GM21447 (cell line): ENCODE measurements around the gene ITIH3.

Source experiments
- ATAC-seq: cut with Tn5 transposase; IDR thresholded peaks from one replicate; pipeline ENCODE4 v1.9.1; 2021; ENCODE audit not compliant: unreplicated experiment

ITIH3 gene

DNA sequence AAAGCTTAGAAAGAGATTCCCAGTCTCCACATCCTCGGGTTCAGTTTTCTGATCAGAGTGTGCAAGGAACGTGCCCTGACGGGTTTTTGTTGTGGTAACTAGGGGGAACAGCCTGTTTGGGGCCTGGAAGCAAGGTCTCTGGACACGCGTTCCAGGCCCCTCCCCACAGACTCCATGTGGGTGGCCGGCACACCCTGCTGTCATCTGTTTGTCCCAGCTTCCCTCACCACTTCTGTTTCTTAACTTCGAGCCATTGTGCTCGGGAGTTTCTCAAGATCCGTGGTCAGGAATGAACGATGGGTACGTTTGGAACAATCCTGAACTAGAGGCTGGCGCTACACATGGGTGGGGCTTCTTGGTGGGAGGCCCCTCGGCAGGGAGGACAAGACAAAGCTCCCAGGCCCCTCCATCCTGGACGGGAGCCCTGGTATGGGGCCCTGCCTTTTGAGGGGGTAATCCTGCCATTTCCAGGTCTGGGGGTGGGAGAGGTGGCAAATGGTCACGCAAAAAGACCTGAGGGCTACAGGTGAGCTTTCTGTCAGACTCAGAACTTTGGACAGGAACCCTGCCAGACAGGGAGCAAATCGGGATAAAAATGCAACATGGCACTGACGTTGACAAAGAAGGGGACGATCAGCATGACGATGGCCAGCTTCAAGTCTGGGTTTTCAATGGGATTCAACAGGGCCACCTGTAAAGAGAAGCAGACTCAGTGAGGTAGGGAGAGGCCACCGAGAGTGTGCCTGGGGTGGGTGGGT, 48.7 kb downstream of the ITIH3 start:
- no peak for ATAC-seq

DNA sequence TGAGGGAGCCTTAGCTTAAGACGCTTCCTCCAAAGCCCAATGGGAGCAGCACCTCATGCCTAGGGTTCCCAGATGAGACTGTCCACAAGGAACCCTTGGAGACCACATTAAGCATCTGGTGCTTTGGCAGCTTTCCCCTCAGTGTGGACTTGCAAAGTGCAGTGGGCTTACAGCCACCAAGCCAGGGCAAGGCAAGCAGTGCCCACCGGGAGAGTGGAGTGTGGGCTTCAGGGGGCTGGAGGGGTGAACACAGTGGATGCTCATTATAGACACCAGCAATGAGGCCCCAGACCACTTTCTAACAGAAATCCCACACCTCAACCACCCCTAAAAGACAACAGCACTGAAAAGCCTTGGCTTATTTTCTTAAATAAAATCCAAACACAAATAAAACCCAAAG, 49.3 kb downstream of the ITIH3 start:
- no peak for ATAC-seq

DNA sequence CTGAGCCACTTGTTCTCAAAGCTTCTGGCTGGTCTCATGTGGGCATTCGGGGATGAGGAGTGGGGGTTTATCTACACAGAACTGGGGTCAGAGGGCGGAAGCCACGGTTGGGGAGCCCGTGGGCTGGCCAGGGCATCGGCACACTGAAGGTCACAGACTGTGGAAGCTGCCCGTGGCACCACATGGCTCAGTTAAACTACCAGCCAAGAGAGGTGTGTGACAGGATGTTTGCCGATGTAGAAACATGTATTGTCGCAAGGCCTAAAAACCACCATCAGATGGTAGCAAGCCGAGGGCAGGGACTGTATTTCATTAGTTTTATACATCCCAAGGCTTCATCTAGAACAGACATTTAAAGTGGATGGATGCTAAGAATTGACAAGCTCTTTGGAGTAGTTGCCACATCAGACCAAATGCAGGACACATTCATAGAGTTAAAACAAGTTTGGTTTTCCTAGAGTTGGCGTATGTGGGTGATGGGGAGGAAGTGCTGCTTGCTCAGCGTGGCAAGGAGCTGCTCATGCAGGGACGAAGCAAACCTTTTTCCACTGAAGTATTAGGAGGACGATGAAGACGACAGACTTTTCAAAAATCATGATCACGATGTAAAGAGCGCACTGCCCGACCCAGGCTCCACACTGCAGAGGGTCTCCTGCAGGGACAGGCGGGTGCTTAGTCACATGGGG, 49.8 kb downstream of the ITIH3 start:
- ATAC-seq: no peak

GRCh38 chr3:52845157-52845556, 50.6 kb downstream of the ITIH3 start:
- ATAC-seq: no peak

- no peak for ATAC-seq
Measured at GRCh38 chr3:52845691-52846431, 51.3 kb downstream of the ITIH3 start.

GRCh38 chr3:52846432-52846965, 51.9 kb downstream of the ITIH3 start:
- no peak for ATAC-seq

- ATAC-seq: no peak
Measured at GRCh38 chr3:52847241-52847640, 52.6 kb downstream of the ITIH3 start.

DNA sequence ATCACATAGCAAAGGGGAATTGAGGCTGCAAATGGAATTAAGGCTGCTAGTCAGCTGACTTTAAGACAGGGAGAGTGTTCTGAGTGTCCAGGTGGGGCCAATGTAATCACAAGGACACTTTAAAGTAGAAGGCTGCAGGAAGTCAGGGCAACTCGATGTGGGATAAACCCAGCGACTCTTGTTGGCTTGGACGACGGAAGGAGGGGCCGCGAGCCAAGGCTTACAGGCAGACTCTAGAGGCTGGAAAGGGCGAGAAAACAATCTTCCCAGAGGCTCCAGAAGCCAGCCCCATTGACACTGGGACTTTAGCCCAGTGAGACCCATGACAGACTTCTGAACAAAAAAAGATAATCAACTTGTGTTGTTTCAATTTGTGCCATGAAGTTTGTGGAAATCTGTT, 53.1 kb downstream of the ITIH3 start:
- no peak for ATAC-seq

- no peak for ATAC-seq
Measured at GRCh38 chr3:52848617-52849016, 54.0 kb downstream of the ITIH3 start.

DNA sequence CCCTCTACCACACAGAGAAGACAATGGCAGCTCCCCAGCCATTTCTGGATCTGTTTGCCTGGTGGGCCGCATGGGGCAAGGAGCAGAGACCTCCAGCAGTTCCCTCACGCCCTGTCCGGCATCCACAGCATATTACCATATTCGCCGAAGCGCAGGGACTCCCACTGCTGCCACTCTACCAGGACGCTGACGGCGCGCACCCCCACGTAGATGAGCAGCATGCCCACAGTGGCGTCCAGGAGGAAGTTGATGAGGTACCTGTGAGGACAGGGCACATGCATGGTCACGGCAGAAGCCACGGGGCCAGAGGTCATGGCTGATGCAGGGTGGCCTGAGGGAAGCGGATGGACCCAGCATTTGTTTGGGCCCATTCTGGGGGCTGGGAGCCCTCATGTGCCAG, 55.1 kb downstream of the ITIH3 start:
- ATAC-seq: no peak

DNA sequence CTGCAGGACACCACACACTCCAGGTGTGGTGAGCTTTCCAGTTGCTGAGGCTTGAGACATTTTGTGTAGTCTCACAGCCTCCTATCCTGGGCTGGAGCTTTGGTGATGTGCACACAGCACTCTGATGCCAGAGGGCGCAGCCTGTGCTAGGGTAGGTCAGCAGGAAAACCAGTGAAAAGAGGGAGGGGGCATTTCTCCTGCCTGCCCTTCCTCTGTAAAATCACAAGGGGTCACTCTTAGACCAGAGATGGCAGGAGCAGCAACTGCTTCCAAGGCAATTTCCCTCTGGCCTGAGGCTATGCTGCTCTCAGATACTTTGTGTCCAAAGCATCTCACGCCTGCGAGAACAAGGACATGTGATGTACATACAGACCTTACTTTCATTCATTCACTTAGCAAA, 56.8 kb downstream of the ITIH3 start:
- no peak for ATAC-seq

GRCh38 chr3:52852419-52852818, 57.8 kb downstream of the ITIH3 start:
- no peak for ATAC-seq

DNA sequence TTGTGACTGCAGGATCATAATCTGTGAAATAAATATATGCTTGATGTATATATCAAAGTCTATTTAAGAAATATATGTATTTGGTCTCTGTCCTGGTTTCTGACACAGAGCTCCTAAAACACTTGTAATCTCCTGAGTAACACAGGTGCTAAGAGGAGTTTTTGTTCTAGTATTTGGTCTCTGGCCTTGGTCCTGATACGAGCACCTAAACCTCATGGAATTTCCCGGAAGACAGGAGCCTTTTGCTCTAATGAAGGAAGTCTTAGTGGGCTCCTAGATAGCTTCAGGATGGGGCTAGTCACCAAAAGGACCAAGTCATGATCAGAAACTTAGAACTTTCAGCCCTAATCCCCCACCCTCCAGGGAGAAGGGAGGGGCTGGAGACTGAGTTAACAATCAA, 59.4 kb downstream of the ITIH3 start:
- ATAC-seq: no peak

DNA sequence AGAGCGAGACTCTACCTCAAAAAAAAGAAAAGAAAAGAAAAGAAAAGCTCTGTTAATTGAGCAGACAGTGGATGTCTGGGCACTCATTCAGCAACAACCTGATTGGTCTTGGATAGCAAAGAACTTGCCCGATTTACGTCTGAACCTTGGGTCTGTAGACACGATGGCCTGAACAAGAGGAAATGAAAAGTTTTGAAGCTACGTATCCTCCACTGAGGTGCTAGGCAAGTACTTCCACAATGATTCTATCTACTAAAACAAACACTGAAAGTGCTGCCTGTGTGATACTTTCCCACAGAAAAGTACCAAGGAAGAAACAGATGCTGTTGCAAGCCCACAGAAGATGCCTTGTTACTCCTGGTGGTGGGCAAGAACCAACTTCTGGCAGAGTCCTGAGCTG, 62.1 kb downstream of the ITIH3 start:
- ATAC-seq: no peak

- ATAC-seq: no peak
Measured at GRCh38 chr3:52857133-52857532, 62.5 kb downstream of the ITIH3 start.

GRCh38 chr3:52857864-52858263, 63.3 kb downstream of the ITIH3 start:
- no peak for ATAC-seq
